PC-3 (cell line): ENCODE measurements around the gene ANKRD40CL. TPM values are rescaled to one million over a fixed set of nuclear protein-coding genes. Genes with fewer than 3 reads are reported as not detected.

Source experiments
- ATAC-seq: fragments of 200-7000 bp; cut with Tn5 transposase; 2 replicates; pipeline ENCODE4 v1.9.1; 2020; ENCODE audit warnings: mild to moderate bottlenecking, moderate library complexity
- BruUV-seq: library from RNA; stranded (reverse); fragments of 400-500 nt; replicated peaks from 2 replicates; lab custom pipeline; 2021; lab: Mats Ljungman, UMichigan
- CTCF ChIA-PET: fragments of 300-600 bp; sonication (Branson Sonifier 250); formaldehyde crosslinking; loops from one replicate; lab custom pipeline; 2022; ENCODE audit warnings: antibody characterized with exemption; lab: Charles Lee
- POLR2A ChIA-PET: fragments of 300-600 bp; sonication (Branson Sonifier 250); formaldehyde crosslinking; loops from one replicate; lab custom pipeline; 2022; ENCODE audit warnings: antibody characterized with exemption; ENCODE audit not compliant: unreplicated experiment; lab: Charles Lee
- DNase-seq: peaks from one replicate; pipeline ENCODE4 v3.0.0-alpha.2; 2015
- H2AFZ ChIP-seq: fragments of 300-600 bp; sonication (generic); 2 replicates; pipeline ENCODE4 v1.6.0; 2016; ENCODE audit warnings: antibody characterized with exemption, low read length
- H3F3A ChIP-seq: fragments of 300-600 bp; sonication (generic); one replicate; pipeline ENCODE4 v1.6.0; 2017; ENCODE audit warnings: antibody characterized with exemption, low read length, control low read depth, mild to moderate bottlenecking; ENCODE audit not compliant: unreplicated experiment
- H3K27ac ChIP-seq: fragments of 300-600 bp; sonication (generic); 2 replicates; pipeline ENCODE4 v1.5.1; 2016; ENCODE audit warnings: mild to moderate bottlenecking, low read length
- H3K27me3 ChIP-seq: fragments of 300-600 bp; sonication (generic); 2 replicates; pipeline ENCODE4 v1.6.1; 2016; ENCODE audit warnings: low read length, mixed read lengths
- H3K36me3 ChIP-seq: fragments of 300-600 bp; sonication (generic); 2 replicates; pipeline ENCODE4 v1.6.1; 2016; ENCODE audit warnings: low read depth, mixed run types, low read length, mixed read lengths
- H3K4me1 ChIP-seq: fragments of 300-600 bp; sonication (generic); 2 replicates; pipeline ENCODE4 v1.5.1; 2016; ENCODE audit warnings: low read length; ENCODE audit not compliant: insufficient read depth
- H3K4me2 ChIP-seq: fragments of 300-600 bp; sonication (generic); 2 replicates; pipeline ENCODE4 v1.6.0; 2016; ENCODE audit warnings: low read length
- H3K4me3 ChIP-seq: fragments of 300-600 bp; sonication (generic); 2 replicates; pipeline ENCODE4 v1.5.1; 2016; ENCODE audit warnings: mild to moderate bottlenecking, low read length, mixed read lengths
- H3K79me2 ChIP-seq: fragments of 300-600 bp; sonication (generic); 2 replicates; pipeline ENCODE4 v1.6.1; 2017; ENCODE audit warnings: low read length, mixed read lengths
- H3K9ac ChIP-seq: fragments of 300-600 bp; sonication (generic); 2 replicates; pipeline ENCODE4 v1.6.0; 2016; ENCODE audit warnings: mild to moderate bottlenecking, low read length
- H3K9me2 ChIP-seq: fragments of 300-600 bp; sonication (generic); replicated peaks from 2 replicates; pipeline ENCODE4 v1.6.1; 2016; ENCODE audit warnings: mixed run types, low read length, mixed read lengths
- H3K9me3 ChIP-seq: fragments of 300-600 bp; sonication (generic); 2 replicates; pipeline ENCODE4 v1.6.1; 2016; ENCODE audit warnings: low read length, mixed read lengths
- H4K20me1 ChIP-seq: fragments of 300-600 bp; sonication (generic); 2 replicates; pipeline ENCODE4 v1.6.1; 2016; ENCODE audit warnings: low read length, mixed read lengths
- CTCF ChIP-seq: fragments of 300-600 bp; sonication (generic); conservative IDR thresholded peaks from 2 replicates; pipeline ENCODE4 v1.5.1; 2017; ENCODE audit warnings: antibody characterized with exemption, low read depth, mild to moderate bottlenecking, low read length
- EZH2 ChIP-seq: fragments of 300-600 bp; sonication (generic); IDR thresholded peaks from one replicate; pipeline ENCODE4 v1.6.1; 2017; ENCODE audit warnings: antibody characterized with exemption, mild to moderate bottlenecking, low read length; ENCODE audit not compliant: unreplicated experiment
- EZH2phosphoT487 ChIP-seq: fragments of 300-600 bp; sonication (generic); IDR thresholded peaks from 2 replicates; pipeline ENCODE4 v1.6.1; 2018; ENCODE audit warnings: mild to moderate bottlenecking, antibody characterized with exemption, low read length, borderline replicate concordance
- intact Hi-C: fragments of 100-400 bp; cut with micrococcal nuclease; formaldehyde crosslinking; loops from 2 replicates; pipeline ENCODE4 v1.9.0; 2023
- total RNA-seq: library from RNA; depleted of rRNA; stranded (reverse); fragments of >200 nt; gene quantifications from 2 replicates; pipeline ENCODE4 v1.2.3, GENCODE V29; 2014

ANKRD40CL gene
- total RNA-seq, 1 experiment from 2014 or later, result not detected

GRCh38 chr17:50762177-50762576 lies 5.1 kb downstream of the ANKRD40CL start:
- Histone ChIP-seq H3K4me1 (no peaks in the 10 kb centered on the region), H2AFZ (no peak overlapping the region), H3K9ac (no peak overlapping the region), H3K27me3 (no peaks in the 10 kb centered on the region), H3K79me2 (no peaks in the 10 kb centered on the region), H3K9me2 (no peaks in the 10 kb centered on the region), H3K4me2 (no peak overlapping the region), H3F3A (no peaks in the 10 kb centered on the region), H3K27ac (no peak overlapping the region), H3K9me3 (no peaks in the 10 kb centered on the region), H3K4me3 (no peak overlapping the region), H4K20me1 (no peaks in the 10 kb centered on the region), H3K36me3 (no peaks in the 10 kb centered on the region)
- TF ChIP-seq EZH2phosphoT487 (no peak), CTCF (no peak), EZH2 (no peak)
- ATAC-seq (no peak), DNase-seq (no peak)
- POLR2A ChIA-PET, result no interaction called here
- CTCF ChIA-PET, result interaction anchor here (0.6 kb wide), 1 partner anchor 82 kb away, joined by 4 read pairs; no protein-coding TSS in a partner anchor
- no TSS peak for BruUV-seq
- intact Hi-C loops, result no loop called here

- Histone ChIP-seq H3K36me3 (peaks cover 17% of the 10 kb centered on the region; the same call in 1 of the 2 replicates), H4K20me1 (no peaks in the 10 kb centered on the region), H3K9ac (no peak overlapping the region), H3F3A (peaks cover 3% of the 10 kb centered on the region), H3K9me2 (no peaks in the 10 kb centered on the region), H3K79me2 (no peaks in the 10 kb centered on the region), H3K4me2 (no peak overlapping the region), H3K9me3 (no peaks in the 10 kb centered on the region), H3K4me1 (no peaks in the 10 kb centered on the region), H3K27me3 (no peaks in the 10 kb centered on the region), H3K27ac (no peak overlapping the region), H3K4me3 (no peak overlapping the region), H2AFZ (no peak overlapping the region)
- ChIA-PET POLR2A (no interaction called here), CTCF (interaction anchor here (0.6 kb wide), 2 partner anchors 10 to 199 kb away, joined by 3 read pairs; no protein-coding TSS in a partner anchor)
- BruUV-seq, result no TSS peak
- no peak for DNase-seq
- TF ChIP-seq CTCF (no peak), EZH2phosphoT487 (no peak), EZH2 (no peak)
- ATAC-seq, result peak; percentile 8; the same call in 1 of the 2 replicates
- intact Hi-C loops, result no loop called here
Measured at GRCh38 chr17:50758989-50759544, 8.3 kb downstream of the ANKRD40CL start.

GRCh38 chr17:50758524-50758923 lies 8.8 kb downstream of the ANKRD40CL start:
- BruUV-seq, result no TSS peak
- Histone ChIP-seq H3K4me3 (no peak overlapping the region), H3K4me2 (no peak overlapping the region), H3K36me3 (peaks cover 22% of the 10 kb centered on the region; the same call in 1 of the 2 replicates), H2AFZ (no peak overlapping the region), H4K20me1 (no peaks in the 10 kb centered on the region), H3K9me2 (no peaks in the 10 kb centered on the region), H3K9me3 (no peaks in the 10 kb centered on the region), H3K79me2 (no peaks in the 10 kb centered on the region), H3K27ac (no peak overlapping the region), H3K9ac (no peak overlapping the region), H3F3A (peaks cover 3% of the 10 kb centered on the region), H3K27me3 (no peaks in the 10 kb centered on the region), H3K4me1 (no peaks in the 10 kb centered on the region)
- ATAC-seq (no peak), DNase-seq (no peak)
- ChIA-PET POLR2A (no interaction called here), CTCF (interaction anchor here (0.6 kb wide), 1 partner anchor 199 kb away, joined by 3 read pairs; no protein-coding TSS in a partner anchor)
- intact Hi-C loops, result no loop called here
- TF ChIP-seq EZH2phosphoT487 (no peak), EZH2 (no peak), CTCF (no peak)
